OCI-LY1 (cell line): ENCODE results near the gene CISH.

ENCODE experiments used
- H2AFZ ChIP-seq: fragments of 200-600 bp; sonication (generic), shearing (Covaris generic); 2 replicates; pipeline ENCODE4 v1.6.0; 2014; ENCODE audit warnings: antibody characterized with exemption, mild to moderate bottlenecking, low read length
- H3F3A ChIP-seq: fragments of 200-600 bp; sonication (generic), shearing (Covaris generic); 2 replicates; pipeline ENCODE4 v1.6.0; 2014; ENCODE audit warnings: mild to moderate bottlenecking, antibody characterized with exemption, low read length, moderate library complexity; ENCODE audit not compliant: insufficient read depth
- H3K27ac ChIP-seq: fragments of 200-600 bp; sonication (generic); 2 replicates; pipeline ENCODE4 v1.5.1; 2014; ENCODE audit warnings: low read length, mixed run types, mild to moderate bottlenecking, low read depth; ENCODE audit not compliant: poor library complexity, severe bottlenecking
- H3K27me3 ChIP-seq: fragments of 200-600 bp; sonication (generic); 2 replicates; pipeline ENCODE4 v1.6.0; 2014; ENCODE audit warnings: antibody characterized with exemption, mild to moderate bottlenecking, low read length, moderate library complexity; ENCODE audit not compliant: insufficient read depth
- H3K36me3 ChIP-seq: fragments of 200-600 bp; sonication (generic); 2 replicates; pipeline ENCODE4 v1.6.1; 2014; ENCODE audit warnings: mild to moderate bottlenecking, antibody characterized with exemption, low read length, moderate library complexity, mixed read lengths; ENCODE audit not compliant: insufficient read depth
- H3K4me1 ChIP-seq: fragments of 200-600 bp; sonication (generic); 2 replicates; pipeline ENCODE4 v1.5.1; 2014; ENCODE audit warnings: mild to moderate bottlenecking, low read length, moderate library complexity; ENCODE audit not compliant: insufficient read depth, severe bottlenecking
- H3K4me2 ChIP-seq: fragments of 200-600 bp; sonication (generic), shearing (Covaris generic); 2 replicates; pipeline ENCODE4 v1.6.1; 2014; ENCODE audit warnings: low read length
- H3K4me3 ChIP-seq: fragments of 200-600 bp; sonication (generic); 2 replicates; pipeline ENCODE4 v1.5.1; 2014; ENCODE audit warnings: low read length, low read depth, mild to moderate bottlenecking, mixed read lengths; ENCODE audit not compliant: poor library complexity, severe bottlenecking
- H3K79me2 ChIP-seq: fragments of 200-600 bp; shearing (Covaris generic); 2 replicates; pipeline ENCODE4 v1.6.1; 2016; ENCODE audit warnings: mixed run types, low read length, mixed read lengths; ENCODE audit not compliant: insufficient read depth
- H3K9ac ChIP-seq: fragments of 200-600 bp; sonication (generic), shearing (Covaris generic); 2 replicates; pipeline ENCODE4 v1.6.1; 2014; ENCODE audit warnings: mild to moderate bottlenecking, low read length, mixed read lengths
- H3K9me2 ChIP-seq: fragments of 200-600 bp; sonication (generic), shearing (Covaris generic); 2 replicates; pipeline ENCODE4 v1.6.1; 2014; ENCODE audit warnings: low read depth, mild to moderate bottlenecking, low read length, mixed read lengths
- H3K9me3 ChIP-seq: fragments of 200-600 bp; shearing (Covaris generic); 2 replicates; pipeline ENCODE4 v1.6.1; 2014; ENCODE audit warnings: low read length, mixed read lengths
- H4K20me1 ChIP-seq: fragments of 200-600 bp; sonication (generic), shearing (Covaris generic); 2 replicates; pipeline ENCODE4 v1.6.0; 2016; ENCODE audit warnings: mild to moderate bottlenecking, low read length; ENCODE audit not compliant: insufficient read depth
- EZH2 ChIP-seq: fragments of 200-600 bp; sonication (generic), shearing (Covaris generic); IDR thresholded peaks from 2 replicates; pipeline ENCODE4 v1.8.0; 2017; ENCODE audit warnings: borderline replicate concordance, mixed run types, mild to moderate bottlenecking, antibody characterized with exemption, low read length, moderate library complexity, mixed read lengths
- TF ChIP-seq, protein P1 (sequence below): fragments of 200-600 bp; sonication (generic), shearing (Covaris generic); IDR thresholded peaks from 2 replicates; pipeline ENCODE4 v1.5.1; 2017; ENCODE audit warnings: mild to moderate bottlenecking, antibody characterized with exemption, low read length, moderate library complexity, mixed read lengths

CISH gene

GRCh38 chr3:50563867-50564266, 47.7 kb downstream of the CISH start:
- TF ChIP-seq EZH2 = no peak
- TF ChIP-seq, protein P1, sequence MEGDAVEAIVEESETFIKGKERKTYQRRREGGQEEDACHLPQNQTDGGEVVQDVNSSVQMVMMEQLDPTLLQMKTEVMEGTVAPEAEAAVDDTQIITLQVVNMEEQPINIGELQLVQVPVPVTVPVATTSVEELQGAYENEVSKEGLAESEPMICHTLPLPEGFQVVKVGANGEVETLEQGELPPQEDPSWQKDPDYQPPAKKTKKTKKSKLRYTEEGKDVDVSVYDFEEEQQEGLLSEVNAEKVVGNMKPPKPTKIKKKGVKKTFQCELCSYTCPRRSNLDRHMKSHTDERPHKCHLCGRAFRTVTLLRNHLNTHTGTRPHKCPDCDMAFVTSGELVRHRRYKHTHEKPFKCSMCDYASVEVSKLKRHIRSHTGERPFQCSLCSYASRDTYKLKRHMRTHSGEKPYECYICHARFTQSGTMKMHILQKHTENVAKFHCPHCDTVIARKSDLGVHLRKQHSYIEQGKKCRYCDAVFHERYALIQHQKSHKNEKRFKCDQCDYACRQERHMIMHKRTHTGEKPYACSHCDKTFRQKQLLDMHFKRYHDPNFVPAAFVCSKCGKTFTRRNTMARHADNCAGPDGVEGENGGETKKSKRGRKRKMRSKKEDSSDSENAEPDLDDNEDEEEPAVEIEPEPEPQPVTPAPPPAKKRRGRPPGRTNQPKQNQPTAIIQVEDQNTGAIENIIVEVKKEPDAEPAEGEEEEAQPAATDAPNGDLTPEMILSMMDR = no peak

GRCh38 chr3:50562861-50563260, 48.7 kb downstream of the CISH start:
- H3K27me3 ChIP-seq = no peaks in the 10 kb centered on the region; the same call in 1 of the 2 replicates
- H3K36me3 ChIP-seq = no peaks in the 10 kb centered on the region
- no peaks in the 10 kb centered on the region for H3K9me2 ChIP-seq
- H3K79me2 ChIP-seq = no peaks in the 10 kb centered on the region
- no peak for TF ChIP-seq EZH2
- TF ChIP-seq, protein P1 = no peak
- no peak overlapping the region for H3K27ac ChIP-seq
- no peaks in the 10 kb centered on the region for H3F3A ChIP-seq
- H2AFZ ChIP-seq = no peak overlapping the region
- H3K9me3 ChIP-seq = no peaks in the 10 kb centered on the region
- H3K9ac ChIP-seq = no peak overlapping the region
- H3K4me2 ChIP-seq = no peak overlapping the region
- H4K20me1 ChIP-seq = no peaks in the 10 kb centered on the region
- peaks cover 10% of the 10 kb centered on the region for H3K4me1 ChIP-seq
- no peak overlapping the region for H3K4me3 ChIP-seq

More at GRCh38 chr3:50563867-50564266, 47.7 kb downstream of the CISH start:
- no peaks in the 10 kb centered on the region; the same call in 1 of the 2 replicates for H3K27me3 ChIP-seq
- no peaks in the 10 kb centered on the region for H3K9me3 ChIP-seq
- no peak overlapping the region for H3K27ac ChIP-seq
- H3K4me1 ChIP-seq = peaks cover 20% of the 10 kb centered on the region
- no peaks in the 10 kb centered on the region for H3K36me3 ChIP-seq
- H4K20me1 ChIP-seq = no peaks in the 10 kb centered on the region
- no peaks in the 10 kb centered on the region for H3F3A ChIP-seq
- H3K4me2 ChIP-seq = no peak overlapping the region
- H3K4me3 ChIP-seq = no peak overlapping the region
- H3K9ac ChIP-seq = no peak overlapping the region
- H3K79me2 ChIP-seq = no peaks in the 10 kb centered on the region
- no peaks in the 10 kb centered on the region for H3K9me2 ChIP-seq
- H2AFZ ChIP-seq = no peak overlapping the region

DNA sequence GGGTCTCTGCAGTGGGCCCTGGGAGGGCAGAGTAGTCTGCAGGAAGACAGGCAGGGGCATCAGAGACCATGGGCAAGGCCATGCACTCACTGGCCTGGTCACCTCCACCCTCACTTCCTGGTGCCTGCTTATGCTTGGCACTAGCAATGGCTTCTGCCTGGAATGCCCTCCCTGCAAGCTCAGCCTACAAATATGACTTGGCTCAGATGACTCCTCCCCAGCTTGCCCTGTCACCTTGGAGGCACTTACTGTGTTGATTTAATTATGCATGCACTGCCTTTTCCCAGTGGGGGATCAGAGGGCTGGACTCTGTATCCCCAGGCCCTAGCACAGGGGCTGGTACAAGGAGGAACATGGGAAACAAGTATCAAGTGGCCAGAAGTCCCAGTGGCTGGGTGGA, 51.9 kb downstream of the CISH start:
- TF ChIP-seq, protein P1 = no peak
- no peak for TF ChIP-seq EZH2
- no peak overlapping the region for H3K4me3 ChIP-seq
- no peaks in the 10 kb centered on the region for H3F3A ChIP-seq
- no peaks in the 10 kb centered on the region for H3K9me3 ChIP-seq
- H3K4me2 ChIP-seq = no peak overlapping the region
- H4K20me1 ChIP-seq = no peaks in the 10 kb centered on the region
- no peaks in the 10 kb centered on the region for H3K36me3 ChIP-seq
- H3K27ac ChIP-seq = no peak overlapping the region
- no peak overlapping the region for H2AFZ ChIP-seq
- H3K79me2 ChIP-seq = no peaks in the 10 kb centered on the region
- peaks cover 4% of the 10 kb centered on the region; the same call in 1 of the 2 replicates for H3K27me3 ChIP-seq
- no peaks in the 10 kb centered on the region for H3K4me1 ChIP-seq
- no peaks in the 10 kb centered on the region for H3K9me2 ChIP-seq
- H3K9ac ChIP-seq = no peak overlapping the region
